HepG2 (cell line): ENCODE measurements around the gene PLCB4. TPM values are rescaled to one million over a fixed set of nuclear protein-coding genes. Genes with fewer than 3 reads are reported as not detected.

Source experiments
- CHCHD3 ChIP-seq: sonication (generic); formaldehyde crosslinking; IDR thresholded peaks from 2 replicates; pipeline ENCODE4 v1.8.0; 2022; ENCODE audit warnings: mild to moderate bottlenecking, missing genetic modification reagents, moderate library complexity
- CREB3 ChIP-seq: sonication (generic); formaldehyde crosslinking; IDR thresholded peaks from 2 replicates; pipeline ENCODE4 v1.5.0; 2020; ENCODE audit warnings: missing genetic modification reagents
- DMTF1 ChIP-seq: sonication (generic); formaldehyde crosslinking; IDR thresholded peaks from 2 replicates; pipeline ENCODE4 v1.4.0; 2020; ENCODE audit warnings: mild to moderate bottlenecking, missing genetic modification reagents
- GTF3A ChIP-seq: sonication (generic); formaldehyde crosslinking; conservative IDR thresholded peaks from 2 replicates; pipeline ENCODE4 v1.4.0; 2020; ENCODE audit warnings: mild to moderate bottlenecking, missing genetic modification reagents
- HIC2 ChIP-seq: sonication (generic); formaldehyde crosslinking; IDR thresholded peaks from 2 replicates; pipeline ENCODE4 v1.9.0; 2022; ENCODE audit warnings: low read depth, missing genetic modification reagents
- HMG20A ChIP-seq: IDR thresholded peaks from 2 replicates; pipeline ENCODE4 v1.6.1; 2016; ENCODE audit warnings: borderline replicate concordance
- HNRNPLL ChIP-seq: fragments of 200-400 bp; formaldehyde crosslinking; IDR thresholded peaks from 2 replicates; pipeline ENCODE4 v1.6.1; 2017; ENCODE audit warnings: mild to moderate bottlenecking, low read depth, low read length; ENCODE audit not compliant: poor library complexity, severe bottlenecking
- HOXA7 ChIP-seq: sonication (generic); formaldehyde crosslinking; IDR thresholded peaks from 2 replicates; pipeline ENCODE4 v1.8.1; 2022; ENCODE audit warnings: mild to moderate bottlenecking, missing genetic modification reagents, moderate library complexity
- PBX3 ChIP-seq: sonication (generic); formaldehyde crosslinking; IDR thresholded peaks from 2 replicates; pipeline ENCODE4 v1.8.1; 2023; ENCODE audit warnings: missing genetic modification reagents, inconsistent platforms, borderline replicate concordance
- SAFB2 ChIP-seq: sonication (generic); formaldehyde crosslinking; IDR thresholded peaks from 2 replicates; pipeline ENCODE4 v1.5.1; 2020; ENCODE audit warnings: missing genetic modification reagents, low read depth, mild to moderate bottlenecking, borderline replicate concordance
- SKIL ChIP-seq: sonication (generic); formaldehyde crosslinking; IDR thresholded peaks from 2 replicates; pipeline ENCODE4 v1.8.0; 2022; ENCODE audit warnings: missing genetic modification reagents, mild to moderate bottlenecking, moderate library complexity, borderline replicate concordance
- SMAD9 ChIP-seq: sonication (generic); formaldehyde crosslinking; IDR thresholded peaks from 2 replicates; pipeline ENCODE4 v1.5.1; 2020; ENCODE audit warnings: mild to moderate bottlenecking, missing genetic modification reagents
- ZBTB39 ChIP-seq: sonication (generic); formaldehyde crosslinking; IDR thresholded peaks from 2 replicates; pipeline ENCODE4 v1.5.0; 2020; ENCODE audit warnings: missing genetic modification reagents
- ZNF143 ChIP-seq: sonication (generic); formaldehyde crosslinking; IDR thresholded peaks from 2 replicates; pipeline ENCODE4 v1.4.0; 2020; ENCODE audit warnings: missing genetic modification reagents
- ZNF331 ChIP-seq: sonication (generic); formaldehyde crosslinking; IDR thresholded peaks from 2 replicates; pipeline ENCODE4 v1.4.0; 2020; ENCODE audit warnings: missing genetic modification reagents
- ZNF431 ChIP-seq: sonication (generic); formaldehyde crosslinking; IDR thresholded peaks from 2 replicates; pipeline ENCODE4 v1.9.0; 2022; ENCODE audit warnings: missing genetic modification reagents, low read depth, mild to moderate bottlenecking, borderline replicate concordance
- polyA plus RNA-seq, 8 experiments: library from polyadenylated mRNA; depleted of rRNA in 3 of 8; stranded (reverse) in 7 of 8; unstranded in 1 of 8; fragments of >200 nt; fragmentation: Illumina TruSeq in 4 of 8; extraction: Trizol in 4 of 8; gene quantifications; 2 replicates each; pipeline versions ENCODE4 v1.2.1 to v1.2.3, GENCODE V29; 2011 to 2016; ENCODE audit warnings: low read depth in 4 of 8, missing spikeins in 1 of 8, mixed read lengths in 1 of 8; ENCODE audit not compliant: insufficient read depth in 1 of 8
- total RNA-seq, 5 experiments: library from RNA; depleted of rRNA; stranded (reverse); fragments of >200 nt; fragmentation: Illumina TruSeq; extraction: Trizol; gene quantifications; 2 replicates each; pipeline ENCODE4 v1.2.3, GENCODE V29; 2016; ENCODE audit warnings: low read depth in 1 of 5

The PLCB4 gene
- total and polyA plus RNA-seq, 2 of the 13 experiments (the other 11 are each of a cell fraction or from before 2014, with no cell fraction given), result 0.01 TPM; not detected in 1

GRCh38 chr20:9301129-9302090, 232.5 kb downstream of the PLCB4 start (continued):
- TF ChIP-seq SKIL (CRISPR knock-in tag) (peak; percentile 99), CREB3 (CRISPR knock-in tag) (no peak), ZNF431 (CRISPR knock-in tag) (peak; percentile 14; the same call in 1 of the 2 replicates), HIC2 (CRISPR knock-in tag) (no peak), ZBTB39 (CRISPR knock-in tag) (no peak), DMTF1 (CRISPR knock-in tag) (no peak), PBX3 (CRISPR knock-in tag) (no peak), SAFB2 (CRISPR knock-in tag) (peak; percentile 79; the same call in 1 of the 2 replicates), HOXA7 (CRISPR knock-in tag) (no peak), SMAD9 (no peak), CHCHD3 (CRISPR knock-in tag) (no peak), HNRNPLL (no peak), ZNF143 (CRISPR knock-in tag) (no peak), GTF3A (CRISPR knock-in tag) (0 out of 2 replicates have a peak, but pooled peaks have one; percentile 26), HMG20A (CRISPR knock-in tag) (peak; percentile 97), ZNF331 (peak; percentile 97)
